GM21528 (cell line): ENCODE data around the gene SDC1.

ENCODE experiments used
- ATAC-seq: cut with Tn5 transposase; IDR thresholded peaks from one replicate; pipeline ENCODE4 v1.9.1; 2021; ENCODE audit warnings: mild to moderate bottlenecking, moderate library complexity; ENCODE audit not compliant: unreplicated experiment, low FRiP score

SDC1 gene

DNA sequence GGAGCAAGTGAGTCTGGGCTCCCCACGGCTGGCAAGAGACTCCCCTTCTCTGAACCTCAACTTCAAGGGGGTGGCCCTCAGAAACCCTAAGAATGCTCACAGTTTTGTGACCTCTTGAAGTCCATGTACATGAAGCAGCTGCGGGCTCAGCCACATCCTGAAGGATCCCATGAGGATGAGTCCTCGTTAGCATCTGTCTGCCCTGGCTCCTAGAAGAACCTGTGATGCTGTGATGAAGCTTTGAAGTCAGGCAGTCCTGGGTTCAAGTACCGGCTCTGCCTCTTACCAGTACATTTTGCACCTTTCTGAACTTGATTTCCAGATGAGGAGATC lies 38.1 kb downstream of the SDC1 start:
- no peak for ATAC-seq

DNA sequence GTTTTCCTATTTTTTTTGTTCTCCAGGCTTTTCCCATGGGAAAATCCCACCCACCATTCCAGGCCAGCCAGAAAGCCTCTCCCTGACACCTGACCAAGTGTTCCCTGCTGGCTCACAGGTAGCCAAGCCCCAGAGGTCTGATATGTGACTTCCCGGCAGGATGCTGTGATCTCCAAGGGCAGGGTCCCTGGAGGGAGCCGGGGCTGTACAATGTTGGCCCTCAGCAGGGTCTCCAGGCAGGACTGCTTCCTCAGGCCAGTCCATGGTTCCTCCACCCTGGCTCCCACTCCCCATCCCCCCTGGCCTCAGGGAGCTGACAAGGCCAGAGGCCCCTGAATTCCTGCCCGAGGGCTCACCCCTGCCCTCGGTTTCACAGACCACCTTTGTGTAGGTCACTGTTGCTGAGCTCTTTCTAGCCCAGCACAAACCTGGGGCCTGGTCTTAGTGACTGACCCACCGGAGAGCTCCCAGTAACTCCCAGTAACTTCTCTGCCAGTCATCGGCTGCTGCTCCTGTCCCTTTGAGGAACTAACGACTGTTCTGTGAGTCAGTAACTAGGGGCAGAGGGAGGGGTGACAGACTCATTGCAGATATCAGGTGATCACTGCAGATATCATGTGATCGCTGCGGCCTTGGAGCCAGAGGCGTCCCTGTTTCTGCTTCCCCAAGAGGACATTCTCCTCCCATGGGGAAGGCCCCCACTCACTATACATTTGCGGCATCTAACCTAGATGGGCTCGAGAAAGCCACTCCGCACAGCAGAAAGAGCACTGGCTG lies 38.7 kb downstream of the SDC1 start:
- no peak for ATAC-seq

DNA sequence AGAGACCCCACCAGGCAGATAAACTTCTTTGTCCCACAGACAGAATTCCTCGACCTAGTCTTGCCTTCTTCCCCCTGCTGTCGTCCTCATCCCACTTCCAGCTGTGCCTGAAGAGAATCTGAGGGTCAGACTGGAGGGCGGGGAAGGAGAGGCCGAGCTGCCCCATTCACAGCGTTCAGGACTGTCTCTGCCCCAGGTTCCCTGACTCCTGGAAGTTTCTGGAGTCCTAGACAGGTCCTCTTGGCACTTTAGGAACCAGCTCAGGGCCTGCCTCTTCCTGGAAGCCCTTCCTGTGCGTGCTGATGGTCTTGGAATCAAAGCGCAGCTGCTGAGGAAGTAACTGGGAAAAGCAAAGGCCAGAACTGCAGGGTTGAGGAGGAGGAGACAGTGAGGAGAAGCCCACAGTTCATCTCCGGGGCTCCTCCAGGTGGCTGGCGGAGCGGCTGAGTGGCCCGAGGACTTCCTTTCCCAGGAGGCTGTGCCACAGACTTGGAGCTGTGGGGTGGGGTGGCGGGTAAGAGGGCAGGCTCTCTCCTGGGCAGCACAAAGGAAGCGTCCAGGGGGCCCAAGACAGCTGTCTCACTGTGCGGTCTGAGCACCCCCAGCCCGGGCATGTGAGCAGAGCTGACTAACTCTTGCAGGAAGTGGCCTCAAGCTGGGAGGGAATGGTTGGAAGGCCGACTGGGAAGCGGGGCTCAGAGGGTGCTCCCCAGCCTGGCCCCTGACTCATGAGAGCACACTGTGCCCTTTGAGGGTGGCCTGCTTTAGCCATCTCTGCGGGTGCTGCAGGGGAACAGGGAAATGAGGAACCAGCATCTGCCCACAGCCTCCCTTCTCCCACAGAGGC lies 39.5 kb downstream of the SDC1 start:
- ATAC-seq, result no peak

GRCh38 chr2:20184067-20184938 lies 40.6 kb downstream of the SDC1 start:
- ATAC-seq, result no peak

GRCh38 chr2:20183373-20183772 lies 41.6 kb downstream of the SDC1 start:
- no peak for ATAC-seq

DNA sequence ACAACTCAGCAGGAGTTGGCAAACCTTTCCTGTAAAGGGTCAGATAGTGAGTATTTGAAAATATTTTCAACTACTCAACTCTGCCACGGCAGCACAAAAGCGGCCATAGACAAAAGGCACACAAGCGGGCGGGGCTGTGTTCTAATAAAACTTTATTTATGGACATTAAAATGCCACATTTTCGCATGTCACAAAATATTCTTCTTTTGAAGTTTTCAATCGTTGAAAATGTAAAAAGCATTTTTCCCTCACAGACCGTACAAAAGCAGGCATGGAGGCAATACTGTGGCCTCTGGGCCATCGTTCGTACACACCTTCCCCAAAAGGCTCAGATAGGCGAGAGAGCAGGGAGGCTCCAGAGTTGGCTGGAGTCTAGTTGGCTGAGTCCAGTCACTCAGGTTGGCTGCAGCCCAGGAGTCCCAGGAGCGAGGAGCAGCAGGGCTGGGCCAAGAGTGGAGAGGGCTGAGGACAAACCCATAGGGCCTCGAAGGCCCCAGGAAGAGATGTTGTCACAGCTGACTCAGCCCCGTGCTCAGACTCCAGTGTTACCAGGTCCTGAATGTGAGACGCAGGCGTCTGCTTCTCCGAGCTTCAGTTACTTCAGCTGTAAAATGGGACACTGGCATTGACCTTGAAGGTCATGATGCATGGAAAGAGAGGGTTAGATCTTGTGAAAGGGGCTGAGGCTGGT lies 42.5 kb downstream of the SDC1 start:
- ATAC-seq, result no peak

DNA sequence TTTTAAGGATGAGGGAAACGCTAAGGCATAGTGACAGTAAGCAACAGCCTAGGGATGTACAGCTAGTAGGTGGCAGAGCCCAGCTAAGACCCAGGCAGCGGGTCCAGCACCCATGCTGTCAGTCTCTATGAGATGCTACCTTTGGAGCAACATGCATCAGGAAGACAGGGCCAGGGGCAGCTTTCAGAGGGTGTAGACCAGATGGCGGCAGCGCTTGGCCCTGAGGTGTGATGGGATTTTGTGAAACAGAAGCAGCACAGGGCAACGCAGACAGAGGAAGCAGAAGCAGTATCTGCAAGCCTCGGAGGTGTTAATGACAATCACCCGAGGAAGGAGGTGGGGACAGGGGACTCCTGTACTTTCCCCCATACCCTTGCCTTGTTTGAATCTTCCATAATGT lies 43.2 kb downstream of the SDC1 start:
- ATAC-seq, result no peak

GRCh38 chr2:20180676-20181648 lies 44.0 kb downstream of the SDC1 start:
- ATAC-seq, result no peak

DNA sequence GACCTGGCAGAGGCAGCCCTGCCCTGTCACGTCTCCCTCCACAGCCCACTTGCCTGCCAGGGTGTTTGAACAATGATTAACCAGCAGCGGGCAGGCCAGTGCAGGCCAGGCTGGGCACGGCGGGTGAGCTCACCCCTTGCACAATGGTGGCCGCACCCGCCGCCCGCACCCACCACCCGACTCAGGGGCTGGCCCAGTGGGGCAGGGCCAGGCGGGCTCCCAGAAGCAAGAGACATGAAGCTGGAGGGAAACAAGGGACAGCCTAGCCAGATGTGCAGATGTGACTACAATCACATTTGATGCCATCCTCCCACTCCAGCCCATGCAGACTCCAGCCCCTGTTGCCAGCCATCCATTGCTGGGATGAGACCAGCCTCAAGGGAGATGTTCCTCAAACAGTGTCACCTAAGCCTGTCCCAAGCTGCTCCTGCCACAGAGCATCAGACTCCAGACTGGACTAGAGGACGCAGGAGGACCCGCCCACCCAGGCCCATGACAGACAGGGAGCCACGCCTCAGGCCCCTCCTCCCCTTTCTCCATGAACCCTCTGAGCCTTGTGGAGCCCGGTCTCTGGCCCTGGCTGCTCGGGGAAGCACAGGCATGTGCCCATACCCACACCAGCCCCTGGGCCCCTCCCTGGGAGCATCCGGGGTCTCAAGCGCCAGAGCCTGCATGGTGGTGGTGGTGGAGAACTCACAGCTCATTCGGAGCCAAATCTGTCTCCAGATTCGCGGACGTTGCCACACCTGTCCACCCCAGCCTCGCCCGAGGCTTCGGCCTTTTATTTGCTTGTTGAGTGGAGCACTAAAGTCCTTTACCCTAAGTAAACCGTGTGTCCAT lies 45.0 kb downstream of the SDC1 start:
- no peak for ATAC-seq

DNA sequence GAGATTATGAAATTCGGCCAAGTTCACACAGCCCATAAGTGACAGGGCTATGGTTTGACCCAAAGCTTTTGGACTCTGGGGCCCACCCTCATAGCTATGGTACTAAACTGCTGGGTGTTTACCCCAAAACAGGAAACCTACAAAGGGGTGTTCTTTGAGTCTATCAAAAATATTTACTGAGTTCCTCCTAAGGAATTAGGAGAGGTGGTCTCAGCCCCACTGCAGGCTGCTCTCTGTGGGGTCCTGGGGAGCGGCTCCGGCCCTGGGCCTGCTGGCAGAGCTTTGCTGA lies 45.5 kb downstream of the SDC1 start:
- no peak for ATAC-seq

GRCh38 chr2:20178666-20179465 lies 46.1 kb downstream of the SDC1 start:
- no peak for ATAC-seq

DNA sequence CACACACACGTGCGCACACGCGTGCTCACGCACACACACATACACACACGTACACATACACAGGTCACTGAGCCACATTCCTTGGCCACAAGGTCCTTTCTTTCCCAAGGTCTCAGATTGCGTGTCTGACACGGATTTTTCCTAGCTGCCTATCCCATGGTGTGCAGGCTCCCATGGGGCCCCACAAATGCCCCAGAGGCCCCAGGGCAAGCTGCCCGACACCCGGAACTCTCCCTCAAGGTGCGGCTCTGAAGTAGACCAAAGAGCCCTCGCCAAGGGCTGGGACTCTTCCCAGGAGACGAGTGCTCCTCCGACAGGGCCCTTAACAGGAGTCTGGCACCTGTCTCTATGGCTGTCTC lies 46.7 kb downstream of the SDC1 start:
- ATAC-seq, result no peak

DNA sequence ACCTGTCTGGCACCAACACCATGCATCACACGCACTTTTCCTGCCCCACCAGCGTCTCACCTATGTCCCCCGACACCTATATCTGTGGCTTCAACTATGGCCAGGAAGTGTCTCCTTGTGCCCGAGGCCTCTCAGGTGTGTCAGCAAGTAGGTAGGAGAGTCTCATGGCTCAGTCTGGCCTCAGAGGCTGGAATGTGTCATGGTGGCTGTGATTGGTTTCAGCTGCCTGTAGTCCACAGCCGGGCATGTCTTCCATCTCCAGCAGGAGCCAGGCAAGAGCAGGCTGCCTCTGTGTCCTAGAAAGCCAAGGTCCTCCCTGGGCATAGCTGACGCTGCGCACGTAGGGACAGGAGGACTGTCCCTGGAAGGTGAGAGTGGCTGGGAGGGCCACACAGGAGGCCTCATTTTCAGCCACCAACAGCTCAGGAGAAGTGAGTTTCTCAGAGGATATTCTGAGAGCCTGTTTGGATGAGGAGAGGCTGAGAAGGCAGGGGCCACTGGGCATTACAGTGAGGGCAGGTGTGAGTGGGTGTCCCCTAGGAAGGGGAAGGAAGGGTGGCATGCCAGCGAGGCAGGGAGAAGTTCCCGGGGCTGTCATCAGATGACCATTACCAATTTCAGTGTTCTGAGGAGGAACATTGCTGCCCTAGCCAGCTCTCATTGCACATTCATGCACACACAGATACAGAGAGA lies 47.2 kb downstream of the SDC1 start:
- ATAC-seq, result no peak

- no peak for ATAC-seq
Observed at GRCh38 chr2:20176760-20177159, 48.2 kb downstream of the SDC1 start.

DNA sequence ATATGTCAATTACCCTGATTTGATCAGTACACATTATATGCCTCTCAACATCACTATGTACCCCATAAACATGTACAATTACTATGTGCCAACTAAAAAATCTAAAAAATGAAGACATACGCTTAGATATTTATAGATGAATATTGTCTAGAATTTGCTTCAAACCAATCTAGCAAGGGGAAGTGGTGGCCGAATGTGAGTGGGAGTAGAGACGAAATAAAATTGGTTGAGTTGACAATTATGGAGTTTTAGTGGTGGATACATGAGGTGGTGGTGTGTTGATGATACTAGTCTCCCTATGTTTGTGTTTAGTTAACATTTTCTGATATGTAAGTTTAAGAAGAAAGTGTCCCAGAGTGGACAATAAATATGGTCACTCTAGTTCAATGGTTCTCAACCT lies 49.0 kb downstream of the SDC1 start:
- no peak for ATAC-seq

DNA sequence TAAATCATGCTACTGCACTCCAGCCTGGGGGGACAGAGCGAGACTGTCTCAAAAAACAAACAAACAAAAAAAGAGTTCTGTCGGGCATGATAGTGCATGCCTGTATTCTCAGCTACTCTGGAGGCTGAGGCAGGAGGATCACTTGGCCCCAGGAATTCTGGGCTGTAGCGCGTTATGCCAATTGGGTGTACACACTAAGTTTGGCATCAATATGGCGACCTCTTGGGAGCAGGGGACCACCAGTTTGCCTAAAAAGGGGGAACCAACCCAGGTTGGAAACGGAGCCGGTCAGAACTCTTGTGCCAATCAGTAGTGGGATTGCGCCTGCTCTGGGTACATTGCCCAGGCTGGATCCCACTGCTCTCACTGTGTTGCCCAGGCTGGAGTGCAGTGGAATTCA lies 49.7 kb downstream of the SDC1 start:
- no peak for ATAC-seq

GRCh38 chr2:20174410-20174809 lies 50.5 kb downstream of the SDC1 start:
- ATAC-seq, result no peak
